ENCODE data around the gene TBC1D32.
"Not testable (repeated sequence)": the region's sequence is repeated elsewhere in the genome, so short reads cannot be mapped to it uniquely, and the experiment has no call there.

The TBC1D32 gene

DNA sequence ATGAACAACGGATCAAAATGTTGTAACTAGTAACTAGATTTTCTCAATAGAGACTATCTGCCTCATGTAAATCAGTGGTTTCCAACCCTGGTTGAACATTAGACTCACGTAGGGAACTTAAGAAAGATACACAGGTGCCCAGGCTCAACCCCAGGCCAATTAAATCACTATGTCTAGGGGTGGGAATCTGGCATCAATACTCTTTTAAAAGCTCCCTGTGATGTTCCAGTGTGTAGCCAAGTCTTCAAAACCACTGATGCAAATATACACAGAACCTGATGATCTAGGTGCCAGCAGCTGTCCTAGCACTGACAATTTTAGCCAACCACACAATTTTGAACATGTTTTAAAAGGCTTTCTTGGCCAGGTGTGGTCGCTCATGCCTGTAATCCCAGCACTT is 128.7 kb downstream of the TBC1D32 start:
- POLR2A ChIA-PET = no interaction called here
- CTCF ChIA-PET = no interaction called here
- H3K9me3 ChIP-seq (ENCODE audit: control insufficient read depth, insufficient read depth, low read depth, low read length) = no peaks in the 10 kb centered on the region

DNA sequence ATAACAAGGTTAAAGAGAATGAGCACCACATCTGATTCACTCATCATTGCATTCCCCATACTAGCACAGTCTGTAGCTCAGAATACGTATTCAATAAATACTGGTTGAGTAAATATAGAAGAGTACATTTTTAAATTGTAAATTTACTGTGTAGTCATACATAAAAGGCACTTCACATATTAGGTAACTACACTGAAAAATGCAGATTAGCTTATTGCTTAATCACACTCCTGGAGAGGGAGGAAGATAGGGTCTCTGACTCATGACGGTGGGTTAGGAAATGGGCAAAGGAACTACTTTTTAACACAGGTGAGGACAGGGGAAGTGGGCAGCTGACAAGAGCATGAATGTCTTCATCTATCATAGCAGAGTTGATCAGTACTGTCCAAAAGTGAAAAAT is 133.2 kb downstream of the TBC1D32 start:
- Histone ChIP-seq H3K4me1 (ENCODE audit: control insufficient read depth, insufficient read depth, low read length) (no peaks in the 10 kb centered on the region), H3K4me3 (ENCODE audit: low read depth, low read length) (no peak overlapping the region), H3K9me3 (ENCODE audit: control insufficient read depth, insufficient read depth, low read depth, low read length) (no peaks in the 10 kb centered on the region), H3K27ac (ENCODE audit: extremely low read depth, low read depth, low read length) (no peak overlapping the region), H3K36me3 (ENCODE audit: control insufficient read depth in 2 of 2, insufficient read depth in 1 of 2, low read length in 2 of 2) (peaks cover 0 to 7% of the 10 kb centered on the region in 2 experiments; a peak in 1 of 3 replicates)
- TF ChIP-seq, protein P1, sequence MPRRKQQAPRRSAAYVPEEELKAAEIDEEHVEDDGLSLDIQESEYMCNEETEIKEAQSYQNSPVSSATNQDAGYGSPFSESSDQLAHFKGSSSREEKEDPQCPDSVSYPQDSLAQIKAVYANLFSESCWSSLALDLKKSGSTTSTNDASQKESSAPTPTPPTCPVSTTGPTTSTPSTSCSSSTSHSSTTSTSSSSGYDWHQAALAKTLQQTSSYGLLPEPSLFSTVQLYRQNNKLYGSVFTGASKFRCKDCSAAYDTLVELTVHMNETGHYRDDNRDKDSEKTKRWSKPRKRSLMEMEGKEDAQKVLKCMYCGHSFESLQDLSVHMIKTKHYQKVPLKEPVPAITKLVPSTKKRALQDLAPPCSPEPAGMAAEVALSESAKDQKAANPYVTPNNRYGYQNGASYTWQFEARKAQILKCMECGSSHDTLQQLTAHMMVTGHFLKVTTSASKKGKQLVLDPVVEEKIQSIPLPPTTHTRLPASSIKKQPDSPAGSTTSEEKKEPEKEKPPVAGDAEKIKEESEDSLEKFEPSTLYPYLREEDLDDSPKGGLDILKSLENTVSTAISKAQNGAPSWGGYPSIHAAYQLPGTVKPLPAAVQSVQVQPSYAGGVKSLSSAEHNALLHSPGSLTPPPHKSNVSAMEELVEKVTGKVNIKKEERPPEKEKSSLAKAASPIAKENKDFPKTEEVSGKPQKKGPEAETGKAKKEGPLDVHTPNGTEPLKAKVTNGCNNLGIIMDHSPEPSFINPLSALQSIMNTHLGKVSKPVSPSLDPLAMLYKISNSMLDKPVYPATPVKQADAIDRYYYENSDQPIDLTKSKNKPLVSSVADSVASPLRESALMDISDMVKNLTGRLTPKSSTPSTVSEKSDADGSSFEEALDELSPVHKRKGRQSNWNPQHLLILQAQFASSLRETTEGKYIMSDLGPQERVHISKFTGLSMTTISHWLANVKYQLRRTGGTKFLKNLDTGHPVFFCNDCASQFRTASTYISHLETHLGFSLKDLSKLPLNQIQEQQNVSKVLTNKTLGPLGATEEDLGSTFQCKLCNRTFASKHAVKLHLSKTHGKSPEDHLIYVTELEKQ (tag by site-specific recombination; IDR thresholded peaks at IDR 0.05; ENCODE audit: borderline replicate concordance) = no peak
- TF ChIP-seq EGR2 (tag by site-specific recombination; IDR thresholded peaks at IDR 0.05; ENCODE audit: low read depth) = no peak
- no peak for TF ChIP-seq ZBTB7A (tag by site-specific recombination; IDR thresholded peaks at IDR 0.05; ENCODE audit: low read depth)
- TF ChIP-seq, protein P2, sequence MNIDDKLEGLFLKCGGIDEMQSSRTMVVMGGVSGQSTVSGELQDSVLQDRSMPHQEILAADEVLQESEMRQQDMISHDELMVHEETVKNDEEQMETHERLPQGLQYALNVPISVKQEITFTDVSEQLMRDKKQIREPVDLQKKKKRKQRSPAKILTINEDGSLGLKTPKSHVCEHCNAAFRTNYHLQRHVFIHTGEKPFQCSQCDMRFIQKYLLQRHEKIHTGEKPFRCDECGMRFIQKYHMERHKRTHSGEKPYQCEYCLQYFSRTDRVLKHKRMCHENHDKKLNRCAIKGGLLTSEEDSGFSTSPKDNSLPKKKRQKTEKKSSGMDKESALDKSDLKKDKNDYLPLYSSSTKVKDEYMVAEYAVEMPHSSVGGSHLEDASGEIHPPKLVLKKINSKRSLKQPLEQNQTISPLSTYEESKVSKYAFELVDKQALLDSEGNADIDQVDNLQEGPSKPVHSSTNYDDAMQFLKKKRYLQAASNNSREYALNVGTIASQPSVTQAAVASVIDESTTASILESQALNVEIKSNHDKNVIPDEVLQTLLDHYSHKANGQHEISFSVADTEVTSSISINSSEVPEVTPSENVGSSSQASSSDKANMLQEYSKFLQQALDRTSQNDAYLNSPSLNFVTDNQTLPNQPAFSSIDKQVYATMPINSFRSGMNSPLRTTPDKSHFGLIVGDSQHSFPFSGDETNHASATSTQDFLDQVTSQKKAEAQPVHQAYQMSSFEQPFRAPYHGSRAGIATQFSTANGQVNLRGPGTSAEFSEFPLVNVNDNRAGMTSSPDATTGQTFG (tag by site-specific recombination; IDR thresholded peaks at IDR 0.05; ENCODE audit: borderline replicate concordance) = no peak
- no peak for TF ChIP-seq ZFHX2 (tag by site-specific recombination; conservative IDR thresholded peaks at IDR 0.05)
- TF ChIP-seq ZNF707 (tag by site-specific recombination; IDR thresholded peaks at IDR 0.05) = no peak
- no peak for TF ChIP-seq ZFP37 (tag by site-specific recombination; IDR thresholded peaks at IDR 0.05)
- TF ChIP-seq, protein P3, sequence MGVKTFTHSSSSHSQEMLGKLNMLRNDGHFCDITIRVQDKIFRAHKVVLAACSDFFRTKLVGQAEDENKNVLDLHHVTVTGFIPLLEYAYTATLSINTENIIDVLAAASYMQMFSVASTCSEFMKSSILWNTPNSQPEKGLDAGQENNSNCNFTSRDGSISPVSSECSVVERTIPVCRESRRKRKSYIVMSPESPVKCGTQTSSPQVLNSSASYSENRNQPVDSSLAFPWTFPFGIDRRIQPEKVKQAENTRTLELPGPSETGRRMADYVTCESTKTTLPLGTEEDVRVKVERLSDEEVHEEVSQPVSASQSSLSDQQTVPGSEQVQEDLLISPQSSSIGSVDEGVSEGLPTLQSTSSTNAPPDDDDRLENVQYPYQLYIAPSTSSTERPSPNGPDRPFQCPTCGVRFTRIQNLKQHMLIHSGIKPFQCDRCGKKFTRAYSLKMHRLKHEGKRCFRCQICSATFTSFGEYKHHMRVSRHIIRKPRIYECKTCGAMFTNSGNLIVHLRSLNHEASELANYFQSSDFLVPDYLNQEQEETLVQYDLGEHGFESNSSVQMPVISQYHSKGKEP (tag by site-specific recombination; IDR thresholded peaks at IDR 0.05) = no peak
- no peak for TF ChIP-seq TRIM28 (IDR thresholded peaks at IDR 0.05; ENCODE audit: borderline replicate concordance, low read length)
- ChIA-PET CTCF (interaction anchor here (1.0 to 1.1 kb wide), 2 partner anchors 23 to 157 kb away, joined by 3 to 5 read pairs; no protein-coding TSS in a partner anchor), POLR2A (no interaction called here)

More for the DNA sequence above, 128.7 kb downstream of the TBC1D32 start:
- Histone ChIP-seq H3K4me1 (ENCODE audit: control insufficient read depth, insufficient read depth, low read length) (no peaks in the 10 kb centered on the region), H3K27ac (ENCODE audit: extremely low read depth, low read depth, low read length) (no peak overlapping the region), H3K36me3 (ENCODE audit: control insufficient read depth in 2 of 2, insufficient read depth in 1 of 2, low read length in 2 of 2) (peaks cover 0 to 8% of the 10 kb centered on the region in 2 experiments; a peak in 1 of 3 replicates), H3K4me3 (ENCODE audit: low read depth, low read length) (no peak overlapping the region)
- TF ChIP-seq SCRT2 (tag by site-specific recombination; IDR thresholded peaks at IDR 0.05) (no peak), OVOL3 (tag by site-specific recombination; IDR thresholded peaks at IDR 0.05) (no peak)

DNA sequence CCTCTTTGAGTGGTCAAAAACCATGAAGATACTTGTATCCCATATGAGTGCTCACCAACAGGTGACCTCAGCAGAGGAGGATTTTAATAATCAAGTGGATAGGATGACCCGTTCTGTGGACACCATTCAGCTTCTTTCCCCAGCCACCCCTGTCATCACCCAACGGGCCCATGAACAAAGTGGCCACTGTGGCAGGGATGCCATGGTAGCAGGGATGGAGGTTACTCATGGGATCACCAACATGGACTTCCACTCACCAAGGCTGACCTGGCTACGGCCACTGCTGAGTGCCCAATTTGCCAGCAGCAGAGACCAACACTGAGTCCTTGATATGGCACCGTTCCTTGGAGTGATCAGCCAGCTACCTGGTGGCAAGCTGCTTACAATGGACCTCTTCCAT is 138.2 kb downstream of the TBC1D32 start:
- H3K4me1 ChIP-seq (ENCODE audit: control insufficient read depth, insufficient read depth, low read length); H3K36me3 ChIP-seq (ENCODE audit: control insufficient read depth in 2 of 2, insufficient read depth in 1 of 2, low read length in 2 of 2); H3K4me3 ChIP-seq (ENCODE audit: low read depth, low read length); H3K27ac ChIP-seq (ENCODE audit: extremely low read depth, low read depth, low read length); POLR2A ChIA-PET; H3K9me3 ChIP-seq (ENCODE audit: control insufficient read depth, insufficient read depth, low read depth, low read length); CTCF ChIA-PET: not testable (repeated sequence)
